ENCODE results near the gene ZNF593. TPM values are rescaled to one million over a fixed set of nuclear protein-coding genes. Genes with fewer than 3 reads are reported as not detected.

ZNF593 gene
- total RNA-seq, 2 donors from 2014 or later: 25.2 to 33.0 TPM

- TF ChIP-seq POLR2A (IDR thresholded peaks at IDR 0.05) (no peak), CTCF (IDR thresholded peaks at IDR 0.05) (no peak)
- Histone ChIP-seq H3K9me3 (no peaks in the 10 kb centered on the region), H3K27me3 (peaks cover 0 to 5% of the 10 kb centered on the region in 2 donors), H3K36me3 (replicated peaks in 1 of 2; ENCODE audit: insufficient read depth in 1 of 2, low read depth in 2 of 2) (no peaks in the 10 kb centered on the region), H3K4me3 (no peak overlapping the region), H3K27ac (peak overlapping the region in 2 of 4 donors; percentile 29 to 50), H3K4me1 (peaks cover 27% of the 10 kb centered on the region)
- ATAC-seq (no peak), DNase-seq (no peak)
- intact Hi-C loops (cut with DNase I): loop anchor here (5.0 kb wide), 1 partner anchor 58 kb away; no protein-coding TSS in a partner anchor
- 47 to 54% methylated on average over 3 to 17 of the region's 18 CpGs for WGBS, 2 donors
These were observed 8.9 kb upstream of the ZNF593 start for GRCh38 chr1:26160527-26161414.

GRCh38 chr1:26161415-26162219 lies 8.1 kb upstream of the ZNF593 start:
- intact Hi-C loops (cut with DNase I): loop anchor here (5.0 kb wide), 1 partner anchor 59 kb away; no protein-coding TSS in a partner anchor
- Histone ChIP-seq H3K4me1 (peaks cover 27% of the 10 kb centered on the region), H3K4me3 (no peak overlapping the region), H3K9me3 (no peaks in the 10 kb centered on the region), H3K36me3 (replicated peaks in 1 of 2; ENCODE audit: insufficient read depth in 1 of 2, low read depth in 2 of 2) (no peaks in the 10 kb centered on the region), H3K27me3 (peaks cover 0 to 4% of the 10 kb centered on the region in 2 donors), H3K27ac (peak overlapping the region in 3 of 4 donors; percentile 29 to 54 (median 50))
- DNase-seq (peak; percentile 64 to 77 (median 66)), ATAC-seq (peak; percentile 75)
- WGBS, 2 donors: 0 to 3% methylated on average over 5 to 46 of the region's 98 CpGs
- peak in 5 of 7 experiments; percentile 6 to 53 (median 28) for TF ChIP-seq CTCF (IDR thresholded peaks at IDR 0.05)
- TF ChIP-seq POLR2A (IDR thresholded peaks at IDR 0.05): peak; percentile 33 to 65 (median 58)

GRCh38 chr1:26162220-26162709 lies 7.4 kb upstream of the ZNF593 start:
- Histone ChIP-seq H3K27me3 (no peaks in the 10 kb centered on the region), H3K27ac (peak overlapping the region in 3 of 4 donors; percentile 29 to 54 (median 50)), H3K4me3 (no peak overlapping the region), H3K36me3 (replicated peaks in 1 of 2; ENCODE audit: insufficient read depth in 1 of 2, low read depth in 2 of 2) (no peaks in the 10 kb centered on the region), H3K9me3 (no peaks in the 10 kb centered on the region), H3K4me1 (peaks cover 27% of the 10 kb centered on the region)
- intact Hi-C loops (cut with DNase I): loop anchor here (5.0 kb wide), 1 partner anchor 60 kb away; no protein-coding TSS in a partner anchor
- TF ChIP-seq CTCF (IDR thresholded peaks at IDR 0.05): no peak
- TF ChIP-seq POLR2A (IDR thresholded peaks at IDR 0.05): no peak
- WGBS, 2 donors: 23 to 24% methylated on average over 21 of the region's 21 CpGs
- DNase-seq: no peak
- ATAC-seq: no peak

- 49 to 55% methylated on average over 9 of the region's 9 CpGs for WGBS, 2 donors
- Histone ChIP-seq H3K36me3 (replicated peaks in 1 of 2; ENCODE audit: insufficient read depth in 1 of 2, low read depth in 2 of 2) (no peaks in the 10 kb centered on the region), H3K27me3 (no peaks in the 10 kb centered on the region), H3K9me3 (no peaks in the 10 kb centered on the region), H3K4me3 (no peak overlapping the region), H3K4me1 (peaks cover 27% of the 10 kb centered on the region), H3K27ac (no peak overlapping the region)
- TF ChIP-seq CTCF (IDR thresholded peaks at IDR 0.05): no peak
- TF ChIP-seq POLR2A (IDR thresholded peaks at IDR 0.05): no peak
- intact Hi-C loops (cut with DNase I): loop anchor here (5.0 kb wide), 1 partner anchor 61 kb away; no protein-coding TSS in a partner anchor
- DNase-seq: no peak
- no peak for ATAC-seq
These were observed 6.0 kb upstream of the ZNF593 start for GRCh38 chr1:26163684-26164035.

Measured in body of pancreas (tissue), 4 donors.